Measurements from ENCODE around the gene LYSMD3. TPM values are rescaled to one million over a fixed set of nuclear protein-coding genes. Genes with fewer than 3 reads are reported as not detected.

LYSMD3 gene
- total RNA-seq, 1 donor from 2014 or later, result 21.0 TPM

- Mint-ChIP-seq H3K4me3 (peak overlapping the region; percentile 51), H3K27ac (no peak overlapping the region), H3K27me3 (no peaks in the 10 kb centered on the region), H3K9me3 (no peaks in the 10 kb centered on the region), H3K4me1 (ENCODE audit: unreplicated experiment) (no peaks in the 10 kb centered on the region), H3K36me3 (no peaks in the 10 kb centered on the region)
- no peak for DNase-seq (ENCODE audit: extremely low spot score, unreplicated experiment)
- TF ChIP-seq, protein P1, sequence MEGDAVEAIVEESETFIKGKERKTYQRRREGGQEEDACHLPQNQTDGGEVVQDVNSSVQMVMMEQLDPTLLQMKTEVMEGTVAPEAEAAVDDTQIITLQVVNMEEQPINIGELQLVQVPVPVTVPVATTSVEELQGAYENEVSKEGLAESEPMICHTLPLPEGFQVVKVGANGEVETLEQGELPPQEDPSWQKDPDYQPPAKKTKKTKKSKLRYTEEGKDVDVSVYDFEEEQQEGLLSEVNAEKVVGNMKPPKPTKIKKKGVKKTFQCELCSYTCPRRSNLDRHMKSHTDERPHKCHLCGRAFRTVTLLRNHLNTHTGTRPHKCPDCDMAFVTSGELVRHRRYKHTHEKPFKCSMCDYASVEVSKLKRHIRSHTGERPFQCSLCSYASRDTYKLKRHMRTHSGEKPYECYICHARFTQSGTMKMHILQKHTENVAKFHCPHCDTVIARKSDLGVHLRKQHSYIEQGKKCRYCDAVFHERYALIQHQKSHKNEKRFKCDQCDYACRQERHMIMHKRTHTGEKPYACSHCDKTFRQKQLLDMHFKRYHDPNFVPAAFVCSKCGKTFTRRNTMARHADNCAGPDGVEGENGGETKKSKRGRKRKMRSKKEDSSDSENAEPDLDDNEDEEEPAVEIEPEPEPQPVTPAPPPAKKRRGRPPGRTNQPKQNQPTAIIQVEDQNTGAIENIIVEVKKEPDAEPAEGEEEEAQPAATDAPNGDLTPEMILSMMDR (conservative IDR thresholded peaks at IDR 0.05), result no peak
These were observed 25.8 kb downstream of the LYSMD3 start for GRCh38 chr5:90503596-90503995.

- Mint-ChIP-seq H3K36me3 (peaks cover 3% of the 10 kb centered on the region), H3K4me3 (no peak overlapping the region)
- TF ChIP-seq, protein P1 (conservative IDR thresholded peaks at IDR 0.05), result no peak
These were observed 34.2 kb downstream of the LYSMD3 start for GRCh38 chr5:90495146-90495545.

DNA sequence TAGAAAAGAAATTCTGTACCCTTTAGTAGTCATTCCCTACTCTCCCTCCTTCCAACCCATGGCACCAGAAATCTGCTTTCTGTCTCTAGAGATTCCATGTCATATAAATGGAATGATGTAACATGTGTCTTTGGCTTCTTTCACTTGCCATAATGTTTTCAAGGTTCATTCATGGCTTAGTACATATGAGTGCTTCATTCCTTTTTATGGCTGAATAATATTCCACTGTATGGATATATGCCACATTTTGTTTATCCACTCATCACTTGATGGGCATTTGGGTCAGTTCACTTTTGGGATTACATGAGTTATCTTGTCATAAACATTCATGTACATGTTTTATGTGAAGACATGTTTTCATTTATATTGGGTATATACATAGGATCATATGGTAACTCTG, 35.3 kb downstream of the LYSMD3 start:
- peaks cover 4% of the 10 kb centered on the region for H3K9me3 Mint-ChIP-seq
- no peak overlapping the region for H3K4me3 Mint-ChIP-seq
- H3K27me3 Mint-ChIP-seq, result no peaks in the 10 kb centered on the region
- DNase-seq (ENCODE audit: extremely low spot score, unreplicated experiment), result no peak
- peaks cover 3% of the 10 kb centered on the region for H3K36me3 Mint-ChIP-seq
- H3K27ac Mint-ChIP-seq, result no peak overlapping the region
- TF ChIP-seq, protein P1 (conservative IDR thresholded peaks at IDR 0.05), result no peak
- no peaks in the 10 kb centered on the region for H3K4me1 Mint-ChIP-seq (ENCODE audit: unreplicated experiment)

More at GRCh38 chr5:90495146-90495545, 34.2 kb downstream of the LYSMD3 start:
- no peak for DNase-seq (ENCODE audit: extremely low spot score, unreplicated experiment)
- peaks cover 4% of the 10 kb centered on the region for H3K9me3 Mint-ChIP-seq
- H3K27ac Mint-ChIP-seq, result no peak overlapping the region
- H3K4me1 Mint-ChIP-seq (ENCODE audit: unreplicated experiment), result no peaks in the 10 kb centered on the region
- H3K27me3 Mint-ChIP-seq, result no peaks in the 10 kb centered on the region

- H3K9me3 Mint-ChIP-seq, result peaks cover under 1% of the 10 kb centered on the region
- H3K4me1 Mint-ChIP-seq (ENCODE audit: unreplicated experiment), result no peaks in the 10 kb centered on the region
- DNase-seq (ENCODE audit: extremely low spot score, unreplicated experiment), result no peak
- no peaks in the 10 kb centered on the region for H3K27me3 Mint-ChIP-seq
- H3K27ac Mint-ChIP-seq, result no peak overlapping the region
- TF ChIP-seq, protein P1 (conservative IDR thresholded peaks at IDR 0.05), result no peak
- H3K4me3 Mint-ChIP-seq, result no peak overlapping the region
- no peaks in the 10 kb centered on the region for H3K36me3 Mint-ChIP-seq
These were observed 40.6 kb downstream of the LYSMD3 start for GRCh38 chr5:90488791-90489190.

DNA sequence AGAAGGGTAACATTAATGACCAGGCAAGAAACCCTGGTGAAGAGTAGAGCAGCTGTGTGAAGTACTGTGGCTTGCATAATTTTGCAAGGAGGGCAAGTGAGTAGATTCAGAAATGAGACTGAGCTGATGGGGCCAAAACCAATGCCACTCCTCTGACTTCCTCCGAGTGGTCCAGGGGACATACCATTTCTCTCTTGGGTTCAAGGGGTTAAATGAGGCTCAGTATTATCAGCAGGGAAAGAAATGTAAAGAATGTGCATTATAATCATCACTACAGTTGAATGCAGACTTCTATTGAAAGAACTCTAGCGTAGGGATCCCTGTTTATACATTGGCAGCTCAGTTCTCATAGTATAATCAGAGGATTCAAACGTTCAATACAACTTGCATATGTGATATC, 44.8 kb downstream of the LYSMD3 start:
- no peaks in the 10 kb centered on the region for H3K36me3 Mint-ChIP-seq
- DNase-seq (ENCODE audit: extremely low spot score, unreplicated experiment), result no peak
- TF ChIP-seq, protein P1 (conservative IDR thresholded peaks at IDR 0.05), result no peak
- no peaks in the 10 kb centered on the region for H3K4me1 Mint-ChIP-seq (ENCODE audit: unreplicated experiment)
- H3K27ac Mint-ChIP-seq, result no peak overlapping the region
- no peaks in the 10 kb centered on the region for H3K27me3 Mint-ChIP-seq
- no peaks in the 10 kb centered on the region for H3K9me3 Mint-ChIP-seq
- no peak overlapping the region for H3K4me3 Mint-ChIP-seq

- no peaks in the 10 kb centered on the region for H3K36me3 Mint-ChIP-seq
- DNase-seq (ENCODE audit: extremely low spot score, unreplicated experiment), result no peak
- TF ChIP-seq, protein P1 (conservative IDR thresholded peaks at IDR 0.05), result no peak
These were observed 46.2 kb downstream of the LYSMD3 start for GRCh38 chr5:90483206-90483605.

More at GRCh38 chr5:90483206-90483605, 46.2 kb downstream of the LYSMD3 start:
- Mint-ChIP-seq H3K27me3 (no peaks in the 10 kb centered on the region), H3K4me3 (no peak overlapping the region), H3K4me1 (ENCODE audit: unreplicated experiment) (no peaks in the 10 kb centered on the region), H3K27ac (no peak overlapping the region), H3K9me3 (no peaks in the 10 kb centered on the region)
